Stimulated activated CD4-positive, alpha-beta T cell treated with anti-CD3 and anti-CD28 coated beads, Interleukin-4, amount 100 ng/mL, for 1 hour (primary cell): Measurements from ENCODE around the gene SOCS4.
"Not testable (repeated sequence)": the region's sequence is repeated elsewhere in the genome, so short reads cannot be mapped to it uniquely, and the experiment has no call there.

ENCODE experiments used
- DNase-seq: peaks from one replicate; pipeline ENCODE4 v3.0.0-alpha.2; 2020

Gene SOCS4

DNA sequence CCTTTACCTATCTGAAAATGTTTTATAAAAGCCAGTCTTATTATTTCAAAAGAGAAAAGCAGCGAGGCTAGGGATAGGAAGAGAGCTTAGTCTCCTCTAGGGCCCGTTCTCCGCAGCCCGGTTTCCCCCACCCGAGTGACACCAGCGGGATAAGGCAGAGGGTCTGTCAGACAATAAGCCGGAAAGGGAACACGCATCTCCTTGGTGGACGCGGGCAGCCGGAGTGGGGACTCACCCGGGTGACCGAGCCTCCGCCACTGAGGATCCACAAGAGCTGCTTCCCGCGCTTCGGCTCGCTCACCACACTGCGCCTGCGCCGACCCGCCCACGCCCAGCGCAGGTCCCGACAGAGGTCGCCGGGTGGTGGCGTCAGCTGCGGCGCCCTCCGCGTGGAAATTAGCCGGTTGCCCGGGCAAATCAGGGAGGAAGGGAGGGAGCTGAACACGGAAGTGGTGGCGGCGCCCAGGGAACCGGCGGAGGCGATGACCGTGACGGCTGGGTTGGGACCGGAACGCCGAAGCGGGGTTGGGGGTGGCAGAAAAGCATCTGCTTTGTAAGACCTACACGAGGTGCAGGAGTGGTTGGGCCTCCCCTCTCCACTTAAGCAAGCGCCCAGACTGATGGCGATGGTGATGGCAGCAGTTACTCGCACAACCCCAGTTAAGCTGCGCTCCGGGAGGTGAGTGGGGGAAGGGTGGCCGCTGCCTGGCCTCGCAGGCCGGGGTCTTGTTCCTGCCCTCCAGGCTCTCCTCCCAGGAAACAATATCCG, at the start of gene SOCS4, which contains the start of gene WDHD1:
SOCS4 (plus strand) TSS at position 444 of the 769 bp plus-strand sequence. CDS start 15,806 bp downstream, outside the sequence.
WDHD1 (minus strand) TSS at position 307 of the 769 bp plus-strand sequence. CDS start 312 bp downstream, outside the sequence.
- peak; percentile 98 for DNase-seq

GRCh38 chr14:54979039-54979438, 48.0 kb upstream of the SOCS4 start:
- DNase-seq = no peak

GRCh38 chr14:54981698-54982097, 45.3 kb upstream of the SOCS4 start:
- no peak for DNase-seq

DNA sequence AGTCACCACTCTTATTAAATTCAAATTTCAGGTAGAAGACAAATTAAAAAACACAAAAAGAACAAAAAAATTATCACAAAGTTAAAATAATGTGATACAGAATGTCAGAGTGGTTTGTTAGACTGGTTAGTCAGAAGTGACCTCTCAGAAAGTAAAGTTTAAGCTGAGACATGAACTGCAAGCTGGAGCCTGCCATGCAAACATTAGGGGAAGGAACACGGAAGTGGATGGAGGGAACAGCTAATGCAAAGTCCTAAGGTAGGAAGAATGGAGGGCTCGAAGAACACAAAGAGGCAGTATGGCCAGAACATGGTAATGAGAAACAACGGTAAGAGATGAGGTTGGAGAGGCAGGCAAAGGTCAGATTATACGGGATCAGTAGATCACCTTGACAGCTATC, 41.9 kb upstream of the SOCS4 start:
- no peak for DNase-seq

- DNase-seq = no peak
Measured at GRCh38 chr14:55000381-55000780, 26.7 kb upstream of the SOCS4 start.

- DNase-seq = no peak
Measured at GRCh38 chr14:55005071-55005470, 22.0 kb upstream of the SOCS4 start.

GRCh38 chr14:55015006-55015405, 12.0 kb upstream of the SOCS4 start:
- DNase-seq = no peak

- DNase-seq = no peak
Measured at GRCh38 chr14:55019968-55020554, 7.0 kb upstream of the SOCS4 start.

DNA sequence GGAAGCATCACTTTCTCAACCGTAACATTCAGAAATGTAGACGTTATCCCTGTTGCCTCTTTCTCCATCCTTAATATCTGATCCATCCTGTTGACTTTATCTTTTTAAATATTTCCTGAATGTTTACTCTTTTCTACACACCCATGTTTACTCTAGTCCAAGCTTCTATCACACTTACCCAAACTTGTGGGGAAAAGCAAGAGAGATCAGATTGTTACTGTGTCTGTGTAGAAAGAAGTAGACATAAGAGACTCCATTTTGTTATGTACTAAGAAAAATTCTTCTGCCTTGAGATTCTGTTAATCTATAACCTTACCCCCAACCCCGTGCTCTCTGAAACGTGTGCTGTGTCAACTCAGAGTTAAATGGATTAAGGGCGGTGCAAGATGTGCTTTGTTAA, 2.7 kb upstream of the SOCS4 start:
- not testable (repeated sequence) for DNase-seq

GRCh38 chr14:55025948-55026347, 1.1 kb upstream of the SOCS4 start:
- no peak for DNase-seq

- DNase-seq = no peak
Measured at GRCh38 chr14:55026441-55026792, 619 bp upstream of the SOCS4 start.

DNA sequence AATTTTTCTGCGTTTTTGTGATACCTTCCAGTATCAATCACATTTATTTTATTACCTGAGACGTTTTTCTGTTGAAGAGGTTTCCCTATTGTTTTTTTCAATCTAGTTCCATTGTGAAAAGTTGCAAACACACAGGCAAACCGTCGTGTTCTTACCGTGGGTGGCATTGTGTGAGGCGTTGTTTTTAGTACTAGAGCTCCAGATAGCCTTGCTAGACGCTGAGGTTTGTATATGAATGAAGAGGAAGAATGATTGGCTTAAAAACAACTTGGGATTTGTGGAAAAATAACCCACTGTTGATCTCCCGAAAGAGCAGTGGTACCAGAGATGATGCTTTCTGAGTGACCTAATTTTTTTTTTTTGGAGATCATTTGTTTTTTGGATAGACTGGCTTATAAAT, 1.0 kb downstream of the SOCS4 start:
- no peak for DNase-seq

GRCh38 chr14:55028476-55028875, 1.4 kb downstream of the SOCS4 start:
- DNase-seq = no peak

GRCh38 chr14:55031190-55031589, 4.2 kb downstream of the SOCS4 start:
- DNase-seq = no peak

DNA sequence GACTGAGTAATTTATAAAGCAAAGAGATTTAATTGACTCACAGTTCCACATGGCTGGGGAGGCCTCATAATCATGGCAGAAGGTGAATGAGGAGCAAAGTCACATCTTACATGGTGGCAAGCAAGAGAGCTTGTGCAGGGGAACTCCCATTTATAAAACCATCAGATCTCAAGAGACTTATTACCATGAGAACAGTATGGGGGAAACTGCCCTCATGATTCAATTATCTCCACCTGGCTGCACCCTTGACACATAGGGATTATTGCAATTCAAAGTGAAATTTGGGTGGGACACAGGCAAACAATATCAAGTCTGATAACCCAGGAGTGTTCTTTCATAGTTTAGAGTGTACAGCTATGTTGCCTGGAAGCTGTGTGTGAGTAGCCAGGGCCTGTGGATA, 11.0 kb downstream of the SOCS4 start:
- not testable (repeated sequence) for DNase-seq

- DNase-seq = no peak
Measured at GRCh38 chr14:55038708-55039107, 11.7 kb downstream of the SOCS4 start.

DNA sequence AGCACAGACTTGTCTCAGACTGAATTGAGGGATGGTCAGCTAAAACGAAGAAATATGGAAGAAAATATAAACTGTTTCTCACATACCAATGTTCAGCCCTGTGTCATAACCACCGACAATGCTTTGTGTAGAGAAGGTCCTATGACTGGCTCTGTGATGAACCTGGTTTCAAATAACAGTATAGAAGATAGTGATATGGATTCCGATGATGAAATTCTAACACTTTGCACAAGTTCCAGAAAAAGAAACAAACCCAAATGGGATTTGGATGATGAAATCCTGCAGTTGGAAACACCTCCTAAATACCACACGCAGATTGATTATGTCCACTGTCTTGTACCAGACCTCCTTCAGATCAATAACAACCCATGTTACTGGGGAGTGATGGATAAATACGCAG, 16.5 kb downstream of the SOCS4 start:
- DNase-seq = no peak

GRCh38 chr14:55045087-55045486, 18.1 kb downstream of the SOCS4 start:
- no peak for DNase-seq

DNA sequence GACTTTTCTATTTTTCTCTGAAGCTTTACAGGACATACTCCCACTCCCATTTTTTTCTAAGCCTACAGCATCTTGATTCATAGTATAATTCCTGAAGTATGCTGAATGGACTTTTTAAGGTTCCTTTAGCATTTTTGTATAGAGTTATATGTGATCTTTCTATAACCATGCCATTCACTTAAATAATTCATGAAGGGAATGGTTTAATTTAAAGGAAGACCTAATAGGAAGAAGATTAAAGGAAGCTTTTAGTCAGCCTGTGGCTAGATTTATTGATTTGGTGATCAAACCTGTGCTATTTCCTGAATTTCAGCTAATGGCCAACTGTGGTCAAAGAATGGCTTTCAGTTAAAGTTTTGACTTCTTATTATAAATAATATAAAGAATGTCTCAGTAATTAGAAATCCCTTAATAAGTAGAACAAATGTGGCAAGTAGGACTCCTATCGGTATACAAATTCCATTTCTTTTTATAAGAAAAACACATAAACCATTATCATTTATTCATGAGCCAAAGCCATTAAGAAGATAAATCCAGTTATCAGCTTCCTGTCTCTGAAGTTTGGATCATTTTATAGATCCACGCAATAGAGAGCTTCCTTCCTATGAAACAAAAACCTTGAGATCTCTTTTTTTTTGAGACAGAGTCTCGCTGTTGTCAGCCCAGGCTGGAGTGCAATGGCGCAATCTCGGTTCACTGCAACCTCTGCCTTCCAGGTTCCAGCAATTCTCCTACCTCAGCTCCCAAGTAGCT, 20.4 kb downstream of the SOCS4 start:
- DNase-seq = no peak

DNA sequence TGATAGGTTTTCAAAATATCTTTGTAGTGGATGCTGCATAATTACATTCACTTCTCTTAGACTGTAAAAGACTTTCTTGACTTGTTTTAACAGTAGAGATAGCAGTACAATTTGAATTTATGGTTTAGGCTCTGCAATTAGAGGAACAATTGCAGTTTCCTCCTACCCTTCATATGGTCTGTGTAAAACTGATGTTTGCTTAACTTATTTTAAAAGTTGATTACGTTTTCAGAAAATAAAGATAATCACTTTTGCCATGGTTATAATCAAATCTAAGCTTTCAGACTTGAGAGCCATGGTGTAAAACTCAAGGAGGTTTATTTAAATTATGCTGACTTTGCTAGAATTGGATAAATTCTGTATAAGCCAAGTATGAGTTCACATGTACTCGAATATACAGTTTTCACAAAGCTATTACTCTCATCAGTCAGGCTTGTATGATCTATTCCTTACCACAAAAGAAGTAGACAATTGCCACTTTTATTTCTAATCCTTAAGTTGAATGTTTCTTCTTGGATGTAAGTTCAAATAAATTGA, 21.9 kb downstream of the SOCS4 start:
- DNase-seq = no peak

DNA sequence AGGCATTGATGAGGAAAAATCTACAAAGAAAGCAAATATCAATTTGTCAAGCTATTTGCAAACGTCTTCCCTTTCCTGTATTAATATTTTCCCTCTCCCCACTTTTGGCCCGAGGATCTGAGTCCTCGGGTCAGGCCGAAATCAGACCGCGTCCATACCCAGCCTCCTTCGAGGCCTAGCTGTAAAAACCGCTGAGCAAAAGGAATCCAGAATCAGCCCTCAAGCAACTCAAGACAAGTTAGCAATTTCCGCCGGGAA, 24.1 kb downstream of the SOCS4 start:
- DNase-seq = no peak

GRCh38 chr14:55051423-55052268, 24.6 kb downstream of the SOCS4 start, which contains the start of gene MAPK1IP1L:
Gene MAPK1IP1L, plus strand, starts transcription at chr14:55051647. Its CDS starts 10,037 bp downstream, at chr14:55061684.
- DNase-seq = peak; percentile 88
